H1 (cell line): ENCODE results near the gene GJD4. TPM values are rescaled to one million over a fixed set of nuclear protein-coding genes. Genes with fewer than 3 reads are reported as not detected.
A peak's percentile ranks its signal among the peaks of the same experiment; 100 is the strongest.

Source experiments
- ATF2 ChIP-seq: IDR thresholded peaks from 2 replicates; pipeline ENCODE4 v1.6.1; 2012; ENCODE audit warnings: low read length, inconsistent platforms
- BCL11A ChIP-seq, 2 experiments: IDR thresholded peaks; one replicate each; pipeline ENCODE4 v1.6.1; 2011; ENCODE audit warnings: low read depth in 2 of 2, low read length in 2 of 2, mild to moderate bottlenecking in 2 of 2
- CBX5 ChIP-seq: fragments of 300-800, 300-1000 bp; sonication (generic); IDR thresholded peaks from 2 replicates; pipeline ENCODE4 v1.7.1; 2016; ENCODE audit warnings: antibody characterized with exemption, low read length, low read depth
- CBX8 ChIP-seq: fragments of 300-800, 300-1000 bp; sonication (generic); IDR thresholded peaks from 2 replicates; pipeline ENCODE4 v1.7.1; 2016; ENCODE audit warnings: low read depth, low read length, borderline replicate concordance
- CREB1 ChIP-seq: IDR thresholded peaks from 2 replicates; pipeline ENCODE4 v1.6.1; 2012; ENCODE audit warnings: inconsistent platforms
- E2F6 ChIP-seq: IDR thresholded peaks from 2 replicates; pipeline ENCODE4 v1.6.1; 2012; ENCODE audit warnings: inconsistent platforms
- EP300 ChIP-seq, 2 experiments: IDR thresholded peaks; 1 replicate in 1 of 2; 2 replicates in 1 of 2; pipeline ENCODE4 v1.6.1; 2011 to 2012; ENCODE audit warnings: low read depth in 2 of 2, low read length in 2 of 2, mild to moderate bottlenecking in 2 of 2, borderline replicate concordance in 1 of 2, inconsistent platforms in 1 of 2, moderate library complexity in 1 of 2
- FOSL1 ChIP-seq: IDR thresholded peaks from 2 replicates; pipeline ENCODE4 v1.6.1; 2011; ENCODE audit warnings: mild to moderate bottlenecking, low read depth, low read length, moderate library complexity; ENCODE audit not compliant: insufficient read depth
- GTF2F1 ChIP-seq: IDR thresholded peaks from 2 replicates; pipeline ENCODE4 v1.6.1; 2012; ENCODE audit warnings: low read depth, low read length, improper control_type of control experiment, borderline replicate concordance
- HDAC2 ChIP-seq, 2 experiments: fragments of 300-600 bp in 1 of 2; sonication (generic) in 1 of 2; IDR thresholded peaks; 2 replicates each; pipeline ENCODE4 v1.6.1; 2011 to 2012; ENCODE audit warnings: low read depth in 2 of 2, low read length in 2 of 2, mild to moderate bottlenecking in 2 of 2, moderate library complexity in 2 of 2, borderline replicate concordance in 1 of 2, inconsistent platforms in 1 of 2
- HDAC6 ChIP-seq: IDR thresholded peaks from one replicate; pipeline ENCODE4 v1.7.1; 2012; ENCODE audit warnings: low read depth, mild to moderate bottlenecking, inconsistent platforms, low read length, moderate library complexity
- NANOG ChIP-seq: IDR thresholded peaks from 2 replicates; pipeline ENCODE4 v1.6.1; 2011; ENCODE audit warnings: low read length, low read depth, mild to moderate bottlenecking, inconsistent platforms; ENCODE audit not compliant: insufficient read depth, poor library complexity, severe bottlenecking
- POU5F1 ChIP-seq: IDR thresholded peaks from 2 replicates; pipeline ENCODE4 v1.6.1; 2011; ENCODE audit warnings: low read depth, mild to moderate bottlenecking, low read length, moderate library complexity
- RXRA ChIP-seq: IDR thresholded peaks from 2 replicates; pipeline ENCODE4 v1.6.1; 2011; ENCODE audit warnings: low read depth, mild to moderate bottlenecking, low read length, moderate library complexity; ENCODE audit not compliant: insufficient read depth
- SRF ChIP-seq: IDR thresholded peaks from 2 replicates; pipeline ENCODE4 v1.6.1; 2011; ENCODE audit warnings: mild to moderate bottlenecking, low read depth, low read length, moderate library complexity
- ZNF274 ChIP-seq: IDR thresholded peaks from 2 replicates; pipeline ENCODE4 v1.7.0; 2012; ENCODE audit warnings: low read length, borderline replicate concordance; ENCODE audit errors: extremely low read depth
- polyA plus RNA-seq, 7 experiments: library from polyadenylated mRNA; depleted of rRNA in 3 of 7; stranded (reverse) in 5 of 7; unstranded in 2 of 7; fragments of >200 nt in 5 of 7; fragments of 200-250 nt in 2 of 7; gene quantifications; 1 replicate in 5 of 7; 2 replicates in 1 of 7; 4 replicates in 1 of 7; pipeline versions ENCODE4 v1.2.1 to v1.2.3, GENCODE V29; 2011 to 2013; ENCODE audit warnings: missing spikeins in 2 of 7, mixed read lengths in 2 of 7
- total RNA-seq: library from RNA; stranded (reverse); fragmentation: NEBNext Ultra II Directional; extraction: Animal tissue kit (Norgen Biotek cat#: 25700); gene quantifications from 2 replicates; pipeline ENCODE4 v1.2.1, GENCODE V29; 2021

GJD4 gene
- total and polyA plus RNA-seq, 2 of the 8 experiments (the other 6 are each of a cell fraction or from before 2014, with no cell fraction given), result not detected

GRCh38 chr10:35594115-35595079, 10.7 kb upstream of the GJD4 start (continued):
- TF ChIP-seq CREB1, result 0 out of 2 replicates have a peak, but pooled peaks have one; percentile 30
- no peak for TF ChIP-seq NANOG
- peak in 1 of 2 experiments; percentile 28 for TF ChIP-seq BCL11A (IDR thresholded peaks at IDR 0.05; ENCODE audit: low read depth in 2 of 2, low read length in 2 of 2)
- TF ChIP-seq HDAC2 (IDR thresholded peaks at IDR 0.05; ENCODE audit: borderline replicate concordance in 1 of 2, low read depth in 2 of 2, low read length in 2 of 2), result 0 out of 4 replicates have a peak, but pooled peaks of 1 of the 2 experiments have one; percentile 43
- TF ChIP-seq ZNF274, result no peak
- 0 out of 2 replicates have a peak, but pooled peaks have one; percentile 38 for TF ChIP-seq ATF2
- TF ChIP-seq POU5F1, result no peak
- no peak for TF ChIP-seq FOSL1
- no peak for TF ChIP-seq GTF2F1
- no peak for TF ChIP-seq HDAC6
- TF ChIP-seq CBX5, result no peak
- TF ChIP-seq CBX8, result no peak
- TF ChIP-seq RXRA, result peak; percentile 65; the same call in 1 of the 2 replicates
- peak; percentile 30; the same call in 1 of the 2 replicates for TF ChIP-seq E2F6
- TF ChIP-seq SRF, result no peak
- TF ChIP-seq EP300 (IDR thresholded peaks at IDR 0.05; ENCODE audit: borderline replicate concordance in 1 of 2, low read depth in 2 of 2, low read length in 2 of 2), result peak in 1 of 2 experiments; percentile 82; a peak in 1 of 3 replicates
